Measurements from ENCODE around the gene DGKQ.

- no peak for TF ChIP-seq FOXP2 (optimal IDR thresholded peaks at IDR 0.05; ENCODE audit: borderline replicate concordance, extremely low read depth, extremely low read length, insufficient read depth)
- TF ChIP-seq POLR2AphosphoS5 (IDR thresholded peaks at IDR 0.05; ENCODE audit: low read depth, low read length): no peak
- no peak for TF ChIP-seq SIN3A (IDR thresholded peaks at IDR 0.05; ENCODE audit: borderline replicate concordance, insufficient read depth, low read length)
- TF ChIP-seq REST (IDR thresholded peaks at IDR 0.05; ENCODE audit: insufficient read depth in 1 of 2, low read depth in 2 of 2, low read length in 2 of 2): no peak
These were observed 22.2 kb downstream of the DGKQ start for GRCh38 chr4:951186-951585.
